H9 (cell line): Measurements from ENCODE around the gene TTLL12. TPM values are rescaled to one million over a fixed set of nuclear protein-coding genes. Genes with fewer than 3 reads are reported as not detected.

ENCODE experiments used
- DNase-seq: peaks from one replicate; pipeline ENCODE4 v3.0.0-alpha.2; 2017
- H2AFZ ChIP-seq: one replicate; pipeline ENCODE4 v1.6.1; 2013; ENCODE audit warnings: mild to moderate bottlenecking, low read length, control low read depth, moderate library complexity
- H2AK5ac ChIP-seq: 2 replicates; pipeline ENCODE4 v1.6.1; 2013; ENCODE audit warnings: low read length, control low read depth, mixed read lengths; ENCODE audit not compliant: insufficient read length
- H2BK120ac ChIP-seq: one replicate; pipeline ENCODE4 v1.6.1; 2013; ENCODE audit warnings: low read depth, mild to moderate bottlenecking, low read length, control low read depth, inconsistent platforms; ENCODE audit not compliant: poor library complexity, severe bottlenecking
- H2BK12ac ChIP-seq: 2 replicates; pipeline ENCODE4 v1.6.1; 2013; ENCODE audit warnings: low read length, control low read depth, mixed read lengths, low read depth; ENCODE audit not compliant: insufficient read length
- H2BK15ac ChIP-seq: 2 replicates; pipeline ENCODE4 v1.6.1; 2013; ENCODE audit warnings: low read depth, low read length, control low read depth
- H2BK20ac ChIP-seq: one replicate; pipeline ENCODE4 v1.6.1; 2013; ENCODE audit warnings: low read depth, mild to moderate bottlenecking, low read length, control low read depth, inconsistent platforms; ENCODE audit not compliant: poor library complexity, severe bottlenecking
- H2BK5ac ChIP-seq: 2 replicates; pipeline ENCODE4 v1.6.1; 2013; ENCODE audit warnings: low read length, control low read depth, mixed read lengths; ENCODE audit not compliant: insufficient read length
- H3K14ac ChIP-seq: 2 replicates; pipeline ENCODE4 v1.6.1; 2013; ENCODE audit warnings: low read length, control low read depth; ENCODE audit not compliant: insufficient read depth
- H3K18ac ChIP-seq: 2 replicates; pipeline ENCODE4 v1.6.1; 2013; ENCODE audit warnings: low read depth, mild to moderate bottlenecking, mixed read lengths, low read length, control low read depth; ENCODE audit not compliant: insufficient read length
- H3K23ac ChIP-seq: 2 replicates; pipeline ENCODE4 v1.6.1; 2013; ENCODE audit warnings: low read length, control low read depth, mixed read lengths, low read depth; ENCODE audit not compliant: insufficient read length
- H3K23me2 ChIP-seq: 2 replicates; pipeline ENCODE4 v1.6.1; 2013; ENCODE audit warnings: low read depth, mild to moderate bottlenecking, mixed read lengths, low read length, control low read depth; ENCODE audit not compliant: insufficient read length, poor library complexity, severe bottlenecking
- H3K27ac ChIP-seq: 2 replicates; pipeline ENCODE4 v1.5.1; 2013; ENCODE audit warnings: low read length, control low read depth, mixed read lengths, low read depth; ENCODE audit not compliant: insufficient read length
- H3K27me3 ChIP-seq: 2 replicates; pipeline ENCODE4 v1.6.1; 2013; ENCODE audit warnings: low read length, control low read depth, inconsistent platforms; ENCODE audit not compliant: insufficient read depth
- H3K4ac ChIP-seq: 2 replicates; pipeline ENCODE4 v1.6.1; 2013; ENCODE audit warnings: low read depth, mild to moderate bottlenecking, control low read depth, inconsistent platforms, low read length, moderate library complexity
- H3K4me1 ChIP-seq: 2 replicates; pipeline ENCODE4 v1.6.1; 2013; ENCODE audit warnings: low read length, control low read depth, inconsistent platforms; ENCODE audit not compliant: insufficient read depth
- H3K4me2 ChIP-seq: 2 replicates; pipeline ENCODE4 v1.6.1; 2013; ENCODE audit warnings: low read length, control low read depth, mixed read lengths; ENCODE audit not compliant: insufficient read length, insufficient read depth
- H3K56ac ChIP-seq: 2 replicates; pipeline ENCODE4 v1.6.1; 2013; ENCODE audit warnings: low read depth, mild to moderate bottlenecking, mixed read lengths, low read length, control low read depth; ENCODE audit not compliant: insufficient read length
- H3K79me1 ChIP-seq: 2 replicates; pipeline ENCODE4 v1.6.1; 2013; ENCODE audit warnings: low read depth, mild to moderate bottlenecking, moderate library complexity, low read length, control low read depth, inconsistent platforms; ENCODE audit not compliant: insufficient read depth, poor library complexity, severe bottlenecking
- H3K79me2 ChIP-seq: 2 replicates; pipeline ENCODE4 v1.6.1; 2013; ENCODE audit warnings: low read length, control low read depth, inconsistent platforms; ENCODE audit not compliant: insufficient read depth
- H3K9ac ChIP-seq: 2 replicates; pipeline ENCODE4 v1.6.1; 2013; ENCODE audit warnings: low read length, control low read depth, mixed read lengths; ENCODE audit not compliant: insufficient read length; ENCODE audit errors: extremely low read depth
- H3K9me3 ChIP-seq: one replicate; pipeline ENCODE4 v1.6.1; 2013; ENCODE audit warnings: low read depth, low read length, inconsistent platforms; ENCODE audit not compliant: control insufficient read depth
- H3T11ph ChIP-seq: one replicate; pipeline ENCODE4 v1.6.1; 2013; ENCODE audit warnings: mild to moderate bottlenecking, low read length, control low read depth, inconsistent platforms
- H4K20me1 ChIP-seq: one replicate; pipeline ENCODE4 v1.6.1; 2013; ENCODE audit not compliant: control insufficient read depth, insufficient read length, insufficient read depth
- H4K5ac ChIP-seq: 2 replicates; pipeline ENCODE4 v1.6.1; 2013; ENCODE audit warnings: low read depth, mild to moderate bottlenecking, mixed read lengths, low read length, control low read depth; ENCODE audit not compliant: insufficient read length
- H4K8ac ChIP-seq: replicated peaks from 2 replicates; pipeline ENCODE4 v1.6.1; 2013; ENCODE audit warnings: low read length, control low read depth, mixed read lengths, low read depth; ENCODE audit not compliant: insufficient read length
- H4K91ac ChIP-seq: 2 replicates; pipeline ENCODE4 v1.6.1; 2013; ENCODE audit warnings: low read depth, mild to moderate bottlenecking, moderate library complexity, mixed read lengths, low read length, control low read depth; ENCODE audit not compliant: insufficient read length
- H3K27ac Mint-ChIP-seq, 3 experiments: 2 replicates in 2 of 3; 3 replicates in 1 of 3; pipeline ENCODE4 v1.8.0; 2020 to 2021; ENCODE audit warnings: mixed read lengths in 3 of 3, mild to moderate bottlenecking in 1 of 3, moderate library complexity in 1 of 3
- H3K27me3 Mint-ChIP-seq: 2 replicates; pipeline ENCODE4 v1.8.0; 2021; ENCODE audit warnings: low read depth, mild to moderate bottlenecking, moderate library complexity, mixed read lengths
- H3K36me3 Mint-ChIP-seq, 3 experiments: 2 replicates in 2 of 3; 3 replicates in 1 of 3; pipeline ENCODE4 v1.8.0; 2020 to 2021; ENCODE audit warnings: low read depth in 3 of 3, mixed read lengths in 3 of 3; ENCODE audit not compliant: insufficient read depth in 1 of 3
- H3K4me1 Mint-ChIP-seq, 2 experiments: 2 replicates each; pipeline ENCODE4 v1.8.0; 2020; ENCODE audit warnings: mixed read lengths in 2 of 2
- H3K4me3 Mint-ChIP-seq, 2 experiments: 2 replicates in 1 of 2; 3 replicates in 1 of 2; pipeline ENCODE4 v1.8.0; 2020 to 2021; ENCODE audit warnings: mild to moderate bottlenecking in 2 of 2, mixed read lengths in 2 of 2, moderate library complexity in 1 of 2
- H3K9me3 Mint-ChIP-seq, 2 experiments: 2 replicates in 1 of 2; 3 replicates in 1 of 2; pipeline ENCODE4 v1.8.0; 2020; ENCODE audit warnings: mild to moderate bottlenecking in 2 of 2, mixed read lengths in 2 of 2, moderate library complexity in 1 of 2
- CTCF ChIP-seq: fragments of 200-600 bp; sonication (generic); conservative IDR thresholded peaks from 3 replicates; pipeline ENCODE4 v1.8.0; 2021; ENCODE audit warnings: antibody characterized with exemption, mild to moderate bottlenecking
- WGBS: extraction: QIAGEN DNeasy Blood & Tissue Kit; methylation state at CpG from one replicate; pipeline ENCODE4 v1.1.7; 2013; ENCODE audit warnings: missing lambda C conversion rate, low lambda C conversion rate, mixed read lengths; ENCODE audit not compliant: insufficient read length; ENCODE audit errors: extremely low coverage; 5-methylcytosine and 5-hydroxymethylcytosine counted together
- total RNA-seq: library from RNA; stranded (reverse); gene quantifications from 2 replicates; pipeline ENCODE4 v1.2.1, GENCODE V29; 2021

TTLL12 gene
- total RNA-seq, 1 experiment from 2014 or later = 89.6 TPM

GRCh38 chr22:43162412-43163150 lies 24.4 kb downstream of the TTLL12 start:
- Histone ChIP-seq H2BK15ac (no peak overlapping the region), H3K18ac (no peak overlapping the region), H2BK12ac (no peak overlapping the region), H3K4me1 (no peaks in the 10 kb centered on the region), H3K23ac (no peak overlapping the region), H3K27ac (no peak overlapping the region), H3K79me1 (no peaks in the 10 kb centered on the region), H3K23me2 (no peaks in the 10 kb centered on the region), H2BK20ac (no peak overlapping the region), H3K79me2 (no peaks in the 10 kb centered on the region), H3K4ac (no peak overlapping the region), H4K91ac (no peak overlapping the region), H3K9me3 (no peaks in the 10 kb centered on the region), H4K8ac (no peak overlapping the region), H2BK5ac (no peak overlapping the region), H3T11ph (no peak overlapping the region), H4K20me1 (no peaks in the 10 kb centered on the region), H2BK120ac (no peak overlapping the region), H3K14ac (no peak overlapping the region), H3K9ac (no peak overlapping the region), H4K5ac (no peak overlapping the region), H2AK5ac (no peak overlapping the region), H3K4me2 (no peak overlapping the region), H3K27me3 (no peaks in the 10 kb centered on the region), H2AFZ (no peak overlapping the region), H3K56ac (no peak overlapping the region)
- peaks cover under 1% of the 10 kb centered on the region for H3K27me3 Mint-ChIP-seq
- H3K4me3 Mint-ChIP-seq = no peak overlapping the region
- WGBS = no CpG with 5 or more reads among the region's 24 CpGs
- TF ChIP-seq CTCF = no peak
- no peaks in the 10 kb centered on the region for H3K9me3 Mint-ChIP-seq
- H3K36me3 Mint-ChIP-seq = peaks cover 2 to 14% (median 3%) of the 10 kb centered on the region in 3 experiments; a peak in 6 of 7 replicates
- no peak overlapping the region for H3K27ac Mint-ChIP-seq
- H3K4me1 Mint-ChIP-seq = peaks cover 0 to 8% of the 10 kb centered on the region in 2 experiments; a peak in 2 of 4 replicates
- DNase-seq = no peak
